GM12865 (cell line): ENCODE results near the gene MTMR2.

Source experiments
- DNase-seq: peaks from one replicate; pipeline ENCODE4 v3.0.0; 2010; ENCODE audit warnings: low read depth
- H3K4me3 ChIP-seq: 2 replicates; pipeline ENCODE4 v1.5.1; 2011; ENCODE audit warnings: mild to moderate bottlenecking, low read depth, low read length, control low read depth
- CTCF ChIP-seq: IDR thresholded peaks from 2 replicates; pipeline ENCODE4 v1.5.1; 2011; ENCODE audit warnings: low read length, control low read depth, low read depth, inconsistent platforms; ENCODE audit not compliant: insufficient read depth; ENCODE audit errors: missing control alignments

MTMR2 gene

GRCh38 chr11:95944623-95945022 is 20.7 kb upstream of the MTMR2 start:
- no peak for TF ChIP-seq CTCF
- no peak for DNase-seq
- no peak overlapping the region for H3K4me3 ChIP-seq

GRCh38 chr11:95943546-95943945 is 19.6 kb upstream of the MTMR2 start:
- no peak for TF ChIP-seq CTCF
- DNase-seq = no peak
- H3K4me3 ChIP-seq = no peak overlapping the region

DNA sequence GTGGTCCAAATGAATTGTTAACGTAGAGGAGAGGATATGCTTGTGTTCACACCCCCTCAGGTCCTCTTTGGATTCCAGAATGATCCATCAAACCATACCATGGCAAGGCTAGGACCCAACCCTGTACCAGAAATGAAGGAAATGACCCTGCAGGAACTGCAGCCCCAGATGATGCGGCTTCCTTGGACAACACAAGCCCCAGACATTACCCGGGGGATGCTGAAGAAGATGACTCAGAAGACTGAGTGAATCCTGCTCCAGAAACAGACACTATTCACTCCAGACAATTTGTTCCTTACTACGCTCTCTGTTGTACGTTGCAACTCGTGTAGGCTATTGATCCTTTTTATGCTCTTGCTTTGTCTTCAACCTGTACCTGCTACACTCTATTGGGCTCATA is 15.2 kb upstream of the MTMR2 start:
- no peak overlapping the region for H3K4me3 ChIP-seq
- DNase-seq = no peak
- TF ChIP-seq CTCF = no peak

- DNase-seq = no peak
These were observed 13.5 kb upstream of the MTMR2 start for GRCh38 chr11:95937358-95937757.

GRCh38 chr11:95933594-95933993 is 9.7 kb upstream of the MTMR2 start:
- no peak overlapping the region for H3K4me3 ChIP-seq
- no peak for DNase-seq
- TF ChIP-seq CTCF = no peak

More at GRCh38 chr11:95937358-95937757, 13.5 kb upstream of the MTMR2 start:
- no peak overlapping the region for H3K4me3 ChIP-seq
- TF ChIP-seq CTCF = no peak

DNA sequence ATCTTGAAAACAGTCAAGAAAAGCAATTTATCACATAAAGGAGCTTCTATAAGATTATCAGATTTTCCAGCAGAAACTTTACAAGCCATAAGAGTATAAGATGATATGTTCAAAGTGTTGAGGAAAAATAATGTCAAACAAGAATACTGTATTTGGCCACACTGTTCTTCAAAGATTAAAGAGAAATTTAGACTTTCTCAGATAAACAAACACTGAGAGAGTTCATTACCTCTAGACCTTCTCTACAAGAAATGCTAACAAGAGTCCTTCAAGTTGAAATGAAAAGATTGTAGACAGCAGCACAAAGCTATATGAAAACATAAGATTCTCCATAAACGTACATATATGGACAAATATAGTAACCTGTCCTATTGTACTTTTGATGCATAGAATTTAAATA is 8.0 kb upstream of the MTMR2 start:
- no peak overlapping the region for H3K4me3 ChIP-seq
- no peak for TF ChIP-seq CTCF
- no peak for DNase-seq

DNA sequence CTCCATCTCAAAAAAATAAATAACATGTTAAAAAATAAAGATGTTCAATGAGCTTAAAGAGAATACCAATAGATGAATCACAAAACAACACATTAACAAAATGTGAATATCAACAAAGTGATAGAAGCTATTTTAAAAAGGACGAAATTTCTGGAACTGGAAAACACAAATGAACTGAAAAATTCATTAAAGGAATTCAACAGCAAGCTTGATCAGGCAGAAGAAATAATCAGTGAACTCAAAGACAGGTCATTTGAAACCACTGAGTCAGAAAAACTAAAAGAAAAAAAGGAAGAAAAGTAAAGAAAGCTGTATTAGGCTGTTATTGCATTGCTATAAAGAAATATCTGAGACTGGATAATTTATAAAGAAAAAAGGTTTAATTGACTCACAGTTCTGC is 7.0 kb upstream of the MTMR2 start:
- TF ChIP-seq CTCF = no peak
- no peak overlapping the region for H3K4me3 ChIP-seq
- no peak for DNase-seq
